Osteocyte (in vitro differentiated cells): Measurements from ENCODE around the gene ST6GALNAC2. TPM values are rescaled to one million over a fixed set of nuclear protein-coding genes. Genes with fewer than 3 reads are reported as not detected.
"Not testable (repeated sequence)": the region's sequence is repeated elsewhere in the genome, so short reads cannot be mapped to it uniquely, and the experiment has no call there.

Source experiments
- DNase-seq: peaks from one replicate; pipeline ENCODE4 v3.0.0; 2021; ENCODE audit warnings: mixed read lengths; ENCODE audit not compliant: unreplicated experiment; ENCODE audit errors: extremely low spot score
- H3K27ac Mint-ChIP-seq: one replicate; pipeline ENCODE4 v1.8.0; 2021; ENCODE audit warnings: mild to moderate bottlenecking, mixed read lengths; ENCODE audit not compliant: unreplicated experiment
- H3K27me3 Mint-ChIP-seq: one replicate; pipeline ENCODE4 v1.8.0; 2021; ENCODE audit warnings: mixed read lengths; ENCODE audit not compliant: unreplicated experiment
- H3K36me3 Mint-ChIP-seq: one replicate; pipeline ENCODE4 v1.8.0; 2021; ENCODE audit warnings: mixed read lengths; ENCODE audit not compliant: unreplicated experiment
- H3K4me1 Mint-ChIP-seq: one replicate; pipeline ENCODE4 v1.8.0; 2021; ENCODE audit warnings: mixed read lengths; ENCODE audit not compliant: unreplicated experiment
- H3K4me3 Mint-ChIP-seq: one replicate; pipeline ENCODE4 v1.8.0; 2021; ENCODE audit warnings: mild to moderate bottlenecking, moderate library complexity, mixed read lengths; ENCODE audit not compliant: unreplicated experiment
- H3K9me3 Mint-ChIP-seq: one replicate; pipeline ENCODE4 v1.8.0; 2021; ENCODE audit warnings: mixed read lengths; ENCODE audit not compliant: unreplicated experiment
- CTCF ChIP-seq: fragments of 200-600 bp; sonication (generic); IDR thresholded peaks from 2 replicates; pipeline ENCODE4 v1.5.0; 2021; ENCODE audit warnings: antibody characterized with exemption, mild to moderate bottlenecking, moderate library complexity
- total RNA-seq: library from RNA; stranded (reverse); gene quantifications from 2 replicates; pipeline ENCODE4 v1.2.1, GENCODE V29; 2021

The ST6GALNAC2 gene
- total RNA-seq, 1 donor from 2014 or later = 3.3 TPM

GRCh38 chr17:76561799-76562268 is 23.8 kb downstream of the ST6GALNAC2 start:
- no peak for DNase-seq
- H3K36me3 Mint-ChIP-seq = peaks cover 25% of the 10 kb centered on the region
- H3K4me3 Mint-ChIP-seq = no peak overlapping the region
- peaks cover 32% of the 10 kb centered on the region for H3K4me1 Mint-ChIP-seq
- no peak overlapping the region for H3K27ac Mint-ChIP-seq
- TF ChIP-seq CTCF = no peak
- H3K27me3 Mint-ChIP-seq = no peaks in the 10 kb centered on the region
- H3K9me3 Mint-ChIP-seq = no peaks in the 10 kb centered on the region

- H3K36me3 Mint-ChIP-seq = peaks cover 25% of the 10 kb centered on the region
- H3K27me3 Mint-ChIP-seq = no peaks in the 10 kb centered on the region
- DNase-seq = no peak
- no peak for TF ChIP-seq CTCF
- peaks cover 36% of the 10 kb centered on the region for H3K4me1 Mint-ChIP-seq
- H3K4me3 Mint-ChIP-seq = no peak overlapping the region
- H3K9me3 Mint-ChIP-seq = no peaks in the 10 kb centered on the region
- no peak overlapping the region for H3K27ac Mint-ChIP-seq
Observed at GRCh38 chr17:76561332-76561731, 24.3 kb downstream of the ST6GALNAC2 start.

- H3K9me3 Mint-ChIP-seq = no peaks in the 10 kb centered on the region
- H3K4me1 Mint-ChIP-seq = peaks cover 36% of the 10 kb centered on the region
- no peak for DNase-seq
- peaks cover 20% of the 10 kb centered on the region for H3K36me3 Mint-ChIP-seq
- H3K27ac Mint-ChIP-seq = no peak overlapping the region
- TF ChIP-seq CTCF = no peak
- H3K27me3 Mint-ChIP-seq = no peaks in the 10 kb centered on the region
- H3K4me3 Mint-ChIP-seq = no peak overlapping the region
Observed at GRCh38 chr17:76560877-76561221, 24.8 kb downstream of the ST6GALNAC2 start.

GRCh38 chr17:76560036-76560876 is 25.4 kb downstream of the ST6GALNAC2 start:
- TF ChIP-seq CTCF = no peak
- Mint-ChIP-seq H3K27ac (no peak overlapping the region), H3K9me3 (no peaks in the 10 kb centered on the region), H3K4me1 (peaks cover 36% of the 10 kb centered on the region), H3K36me3 (peaks cover 15% of the 10 kb centered on the region), H3K27me3 (no peaks in the 10 kb centered on the region), H3K4me3 (no peak overlapping the region)
- no peak for DNase-seq

GRCh38 chr17:76559460-76559859 is 26.2 kb downstream of the ST6GALNAC2 start:
- peaks cover 13% of the 10 kb centered on the region for H3K36me3 Mint-ChIP-seq
- not testable (repeated sequence) for DNase-seq, H3K27me3 Mint-ChIP-seq, H3K4me3 Mint-ChIP-seq, H3K27ac Mint-ChIP-seq, H3K9me3 Mint-ChIP-seq
- H3K4me1 Mint-ChIP-seq = peaks cover 36% of the 10 kb centered on the region
